ENCODE results near the gene FRMD4A. TPM values are rescaled to one million over a fixed set of nuclear protein-coding genes. Genes with fewer than 3 reads are reported as not detected.

FRMD4A gene
- total RNA-seq, 2 donors from 2014 or later: 0.35 to 0.50 TPM

GRCh38 chr10:14102056-14102455, 228.7 kb downstream of the FRMD4A start:
- DNase-seq (no peak), ATAC-seq (replicated peaks in 1 of 2) (no peak)
- Mint-ChIP-seq H3K4me3 (no peak overlapping the region), H3K27me3 (ENCODE audit: low read depth) (no peaks in the 10 kb centered on the region), H3K36me3 (ENCODE audit: insufficient read depth in 2 of 2) (no peaks in the 10 kb centered on the region), H3K4me1 (ENCODE audit: low read depth) (no peaks in the 10 kb centered on the region), H3K9me3 (peaks cover 6 to 8% of the 10 kb centered on the region in 2 donors), H3K27ac (no peak overlapping the region)

- H3K27me3 Mint-ChIP-seq (ENCODE audit: low read depth): no peaks in the 10 kb centered on the region
- no peaks in the 10 kb centered on the region for H3K4me1 Mint-ChIP-seq (ENCODE audit: low read depth)
- H3K4me3 Mint-ChIP-seq: no peak overlapping the region
- no peaks in the 10 kb centered on the region for H3K36me3 Mint-ChIP-seq (ENCODE audit: insufficient read depth in 2 of 2)
- H3K27ac Mint-ChIP-seq: no peak overlapping the region
- DNase-seq: no peak
- no peak for ATAC-seq (replicated peaks in 1 of 2)
- peaks cover 0 to 3% of the 10 kb centered on the region in 2 donors for H3K9me3 Mint-ChIP-seq
These were observed 230.8 kb downstream of the FRMD4A start for GRCh38 chr10:14099885-14100284.

- no peaks in the 10 kb centered on the region for H3K9me3 Mint-ChIP-seq
- H3K4me1 Mint-ChIP-seq (ENCODE audit: low read depth): no peaks in the 10 kb centered on the region
- no peaks in the 10 kb centered on the region for H3K27me3 Mint-ChIP-seq (ENCODE audit: low read depth)
- no peak for DNase-seq
- H3K4me3 Mint-ChIP-seq: no peak overlapping the region
- H3K27ac Mint-ChIP-seq: no peak overlapping the region
- no peak for ATAC-seq (replicated peaks in 1 of 2)
- H3K36me3 Mint-ChIP-seq (ENCODE audit: insufficient read depth in 2 of 2): no peaks in the 10 kb centered on the region
These were observed 236.8 kb downstream of the FRMD4A start for GRCh38 chr10:14093730-14094484.

GRCh38 chr10:14092799-14093198, 237.9 kb downstream of the FRMD4A start:
- no peak overlapping the region for H3K27ac Mint-ChIP-seq
- H3K4me3 Mint-ChIP-seq: no peak overlapping the region
- DNase-seq (no peak), ATAC-seq (replicated peaks in 1 of 2) (no peak)
- no peaks in the 10 kb centered on the region for H3K4me1 Mint-ChIP-seq (ENCODE audit: low read depth)
- no peaks in the 10 kb centered on the region for H3K9me3 Mint-ChIP-seq
- H3K36me3 Mint-ChIP-seq (ENCODE audit: insufficient read depth in 2 of 2): no peaks in the 10 kb centered on the region
- no peaks in the 10 kb centered on the region for H3K27me3 Mint-ChIP-seq (ENCODE audit: low read depth)

GRCh38 chr10:14089556-14090292, 241.0 kb downstream of the FRMD4A start:
- no peaks in the 10 kb centered on the region for H3K27me3 Mint-ChIP-seq (ENCODE audit: low read depth)
- DNase-seq (no peak), ATAC-seq (replicated peaks in 1 of 2) (no peak)
- no peaks in the 10 kb centered on the region for H3K36me3 Mint-ChIP-seq (ENCODE audit: insufficient read depth in 2 of 2)
- no peaks in the 10 kb centered on the region for H3K4me1 Mint-ChIP-seq (ENCODE audit: low read depth)
- no peak overlapping the region for H3K4me3 Mint-ChIP-seq
- no peaks in the 10 kb centered on the region for H3K9me3 Mint-ChIP-seq
- no peak overlapping the region for H3K27ac Mint-ChIP-seq

- no peaks in the 10 kb centered on the region for H3K27me3 Mint-ChIP-seq (ENCODE audit: low read depth)
- no peaks in the 10 kb centered on the region for H3K36me3 Mint-ChIP-seq (ENCODE audit: insufficient read depth in 2 of 2)
- no peak overlapping the region for H3K4me3 Mint-ChIP-seq
- H3K27ac Mint-ChIP-seq: no peak overlapping the region
- no peak for DNase-seq
- H3K9me3 Mint-ChIP-seq: no peaks in the 10 kb centered on the region
- no peak for ATAC-seq (replicated peaks in 1 of 2)
- no peaks in the 10 kb centered on the region for H3K4me1 Mint-ChIP-seq (ENCODE audit: low read depth)
These were observed 243.2 kb downstream of the FRMD4A start for GRCh38 chr10:14087566-14087965.

- no peak for DNase-seq
- H3K4me3 Mint-ChIP-seq: no peak overlapping the region
- no peaks in the 10 kb centered on the region for H3K4me1 Mint-ChIP-seq (ENCODE audit: low read depth)
- H3K9me3 Mint-ChIP-seq: no peaks in the 10 kb centered on the region
- H3K36me3 Mint-ChIP-seq (ENCODE audit: insufficient read depth in 2 of 2): no peaks in the 10 kb centered on the region
- ATAC-seq (replicated peaks in 1 of 2): no peak
- no peaks in the 10 kb centered on the region for H3K27me3 Mint-ChIP-seq (ENCODE audit: low read depth)
- H3K27ac Mint-ChIP-seq: no peak overlapping the region
These were observed 244.1 kb downstream of the FRMD4A start for GRCh38 chr10:14086596-14086995.

- Mint-ChIP-seq H3K4me1 (ENCODE audit: low read depth) (no peaks in the 10 kb centered on the region), H3K9me3 (no peaks in the 10 kb centered on the region)
These were observed 245.8 kb downstream of the FRMD4A start for GRCh38 chr10:14084875-14085274.

GRCh38 chr10:14080795-14081194, 249.9 kb downstream of the FRMD4A start:
- Mint-ChIP-seq H3K9me3 (no peaks in the 10 kb centered on the region), H3K27ac (no peak overlapping the region), H3K36me3 (ENCODE audit: insufficient read depth in 2 of 2) (no peaks in the 10 kb centered on the region), H3K4me1 (ENCODE audit: low read depth) (no peaks in the 10 kb centered on the region), H3K27me3 (ENCODE audit: low read depth) (no peaks in the 10 kb centered on the region), H3K4me3 (no peak overlapping the region)
- ATAC-seq (replicated peaks in 1 of 2) (no peak), DNase-seq (no peak)

More at GRCh38 chr10:14084875-14085274, 245.8 kb downstream of the FRMD4A start:
- H3K27ac Mint-ChIP-seq: no peak overlapping the region
- H3K36me3 Mint-ChIP-seq (ENCODE audit: insufficient read depth in 2 of 2): no peaks in the 10 kb centered on the region
- DNase-seq (no peak), ATAC-seq (replicated peaks in 1 of 2) (no peak)
- no peaks in the 10 kb centered on the region for H3K27me3 Mint-ChIP-seq (ENCODE audit: low read depth)
- no peak overlapping the region for H3K4me3 Mint-ChIP-seq

- no peaks in the 10 kb centered on the region for H3K9me3 Mint-ChIP-seq
- no peak overlapping the region for H3K4me3 Mint-ChIP-seq
- no peak overlapping the region for H3K27ac Mint-ChIP-seq
- no peaks in the 10 kb centered on the region for H3K4me1 Mint-ChIP-seq (ENCODE audit: low read depth)
- H3K36me3 Mint-ChIP-seq (ENCODE audit: insufficient read depth in 2 of 2): no peaks in the 10 kb centered on the region
- no peaks in the 10 kb centered on the region for H3K27me3 Mint-ChIP-seq (ENCODE audit: low read depth)
- ATAC-seq (replicated peaks in 1 of 2) (no peak), DNase-seq (no peak)
These were observed 253.3 kb downstream of the FRMD4A start for GRCh38 chr10:14077430-14077829.

GRCh38 chr10:14074062-14074884, 256.5 kb downstream of the FRMD4A start:
- H3K4me3 Mint-ChIP-seq: no peak overlapping the region
- H3K9me3 Mint-ChIP-seq: no peaks in the 10 kb centered on the region
- DNase-seq: no peak
- ATAC-seq (replicated peaks in 1 of 2): no peak
- H3K27ac Mint-ChIP-seq: no peak overlapping the region
- H3K27me3 Mint-ChIP-seq (ENCODE audit: low read depth): no peaks in the 10 kb centered on the region
- H3K4me1 Mint-ChIP-seq (ENCODE audit: low read depth): no peaks in the 10 kb centered on the region
- no peaks in the 10 kb centered on the region for H3K36me3 Mint-ChIP-seq (ENCODE audit: insufficient read depth in 2 of 2)

GRCh38 chr10:14072541-14072940, 258.2 kb downstream of the FRMD4A start:
- Mint-ChIP-seq H3K36me3 (ENCODE audit: insufficient read depth in 2 of 2) (no peaks in the 10 kb centered on the region), H3K4me1 (ENCODE audit: low read depth) (no peaks in the 10 kb centered on the region), H3K27me3 (ENCODE audit: low read depth) (no peaks in the 10 kb centered on the region), H3K4me3 (no peak overlapping the region), H3K27ac (no peak overlapping the region), H3K9me3 (no peaks in the 10 kb centered on the region)
- ATAC-seq (replicated peaks in 1 of 2) (no peak), DNase-seq (no peak)

- ATAC-seq (replicated peaks in 1 of 2) (no peak), DNase-seq (no peak)
- H3K27me3 Mint-ChIP-seq (ENCODE audit: low read depth): no peaks in the 10 kb centered on the region
- peaks cover 0 to 1% of the 10 kb centered on the region in 2 donors for H3K9me3 Mint-ChIP-seq
- no peak overlapping the region for H3K27ac Mint-ChIP-seq
- no peaks in the 10 kb centered on the region for H3K36me3 Mint-ChIP-seq (ENCODE audit: insufficient read depth in 2 of 2)
- H3K4me1 Mint-ChIP-seq (ENCODE audit: low read depth): no peaks in the 10 kb centered on the region
- H3K4me3 Mint-ChIP-seq: no peak overlapping the region
These were observed 258.8 kb downstream of the FRMD4A start for GRCh38 chr10:14071956-14072355.
